GM08714 (cell line): ENCODE data around the gene CYBRD1.
"Not testable (repeated sequence)": the region's sequence is repeated elsewhere in the genome, so short reads cannot be mapped to it uniquely, and the experiment has no call there.

Source experiments
- H3K4me3 ChIP-seq: fragments of 200-500 bp; sonication (Bioruptor generic); 2 replicates; pipeline ENCODE4 v1.5.1; 2014; ENCODE audit warnings: mild to moderate bottlenecking, low read length, inconsistent platforms
- ZNF274 ChIP-seq: IDR thresholded peaks from 2 replicates; pipeline ENCODE4 v1.6.1; 2012; ENCODE audit warnings: mild to moderate bottlenecking, low read depth, low read length

CYBRD1 gene

GRCh38 chr2:171522052-171522787 is at the start of gene CYBRD1:
Gene CYBRD1, plus strand, starts transcription at chr2:171522474. Its CDS starts 72 bp downstream, at chr2:171522546.
- TF ChIP-seq ZNF274, result no peak
- H3K4me3 ChIP-seq, result peak within 1 kb of the TSS; percentile 75

GRCh38 chr2:171475979-171476378 is 46.3 kb upstream of the CYBRD1 start:
- no peak overlapping the region for H3K4me3 ChIP-seq
- TF ChIP-seq ZNF274, result no peak

- no peak overlapping the region for H3K4me3 ChIP-seq
- TF ChIP-seq ZNF274, result no peak
Measured at GRCh38 chr2:171478345-171478744, 43.9 kb upstream of the CYBRD1 start.

- H3K4me3 ChIP-seq, result no peak overlapping the region
- no peak for TF ChIP-seq ZNF274
Measured at GRCh38 chr2:171479154-171479814, 43.0 kb upstream of the CYBRD1 start.

GRCh38 chr2:171480908-171481307 is 41.4 kb upstream of the CYBRD1 start:
- H3K4me3 ChIP-seq, result no peak overlapping the region
- TF ChIP-seq ZNF274, result no peak

GRCh38 chr2:171482308-171482707 is 40.0 kb upstream of the CYBRD1 start:
- no peak overlapping the region for H3K4me3 ChIP-seq
- TF ChIP-seq ZNF274, result no peak

GRCh38 chr2:171482877-171483276 is 39.4 kb upstream of the CYBRD1 start:
- no peak for TF ChIP-seq ZNF274
- no peak overlapping the region for H3K4me3 ChIP-seq

- no peak for TF ChIP-seq ZNF274
- H3K4me3 ChIP-seq, result no peak overlapping the region
Measured at GRCh38 chr2:171483793-171484192, 38.5 kb upstream of the CYBRD1 start.

- TF ChIP-seq ZNF274, result no peak
- H3K4me3 ChIP-seq, result no peak overlapping the region
Measured at GRCh38 chr2:171485116-171485515, 37.2 kb upstream of the CYBRD1 start.

- no peak for TF ChIP-seq ZNF274
- no peak overlapping the region for H3K4me3 ChIP-seq
Measured at GRCh38 chr2:171487201-171487600, 35.1 kb upstream of the CYBRD1 start.

- no peak for TF ChIP-seq ZNF274
- H3K4me3 ChIP-seq, result no peak overlapping the region
Measured at GRCh38 chr2:171487803-171488259, 34.4 kb upstream of the CYBRD1 start.

GRCh38 chr2:171490577-171490976 is 31.7 kb upstream of the CYBRD1 start:
- TF ChIP-seq ZNF274, result no peak
- no peak overlapping the region for H3K4me3 ChIP-seq

GRCh38 chr2:171491292-171491691 is 31.0 kb upstream of the CYBRD1 start:
- H3K4me3 ChIP-seq, result no peak overlapping the region
- no peak for TF ChIP-seq ZNF274

GRCh38 chr2:171492664-171493063 is 29.6 kb upstream of the CYBRD1 start:
- TF ChIP-seq ZNF274, result no peak
- H3K4me3 ChIP-seq, result no peak overlapping the region

GRCh38 chr2:171497664-171498063 is 24.6 kb upstream of the CYBRD1 start:
- H3K4me3 ChIP-seq, result not testable (repeated sequence)
